GM18517 (cell line): Measurements from ENCODE around the gene ZNF212.

Experiments
- ATAC-seq: cut with Tn5 transposase; IDR thresholded peaks from one replicate; pipeline ENCODE4 v1.9.1; 2021; ENCODE audit warnings: mild to moderate bottlenecking, moderate library complexity; ENCODE audit not compliant: unreplicated experiment

Gene ZNF212

DNA sequence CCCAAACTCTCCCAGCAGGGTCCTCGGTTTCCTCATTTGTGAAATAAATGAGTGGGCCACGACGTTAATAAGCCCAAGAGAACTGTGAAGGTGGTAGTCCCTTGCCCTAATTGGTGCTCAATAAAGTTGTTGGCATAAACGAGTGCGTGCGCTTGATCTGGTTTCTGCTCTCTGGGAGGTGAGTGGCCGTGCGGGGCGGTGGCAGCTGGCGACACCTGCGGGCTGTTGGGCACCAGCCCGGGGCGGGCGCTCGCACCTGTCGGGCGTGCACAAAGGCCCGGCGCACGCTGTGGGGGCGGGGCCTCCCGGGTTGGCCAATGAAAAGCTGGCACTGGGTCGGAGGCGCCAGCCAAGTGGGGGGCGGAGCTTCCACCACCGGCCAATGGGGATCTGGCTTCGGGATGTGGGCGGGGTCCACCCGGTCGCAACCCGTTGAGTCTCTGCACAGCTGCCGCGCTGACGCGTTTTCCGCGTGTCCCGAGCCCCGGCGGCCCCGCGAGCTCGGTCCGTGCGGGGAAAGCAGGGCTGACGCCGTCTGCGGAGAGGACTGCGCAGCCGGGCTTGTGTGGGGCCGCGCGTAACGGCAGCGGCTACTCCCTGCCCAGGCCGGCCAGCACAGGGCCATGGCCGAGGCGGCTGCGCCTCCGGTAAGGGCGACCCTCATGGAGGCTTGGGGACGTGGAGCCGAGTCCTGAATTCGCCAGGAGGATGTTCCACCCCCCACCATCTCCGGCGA, 45.6 kb downstream of the ZNF212 start:
- peak; percentile 98 for ATAC-seq

DNA sequence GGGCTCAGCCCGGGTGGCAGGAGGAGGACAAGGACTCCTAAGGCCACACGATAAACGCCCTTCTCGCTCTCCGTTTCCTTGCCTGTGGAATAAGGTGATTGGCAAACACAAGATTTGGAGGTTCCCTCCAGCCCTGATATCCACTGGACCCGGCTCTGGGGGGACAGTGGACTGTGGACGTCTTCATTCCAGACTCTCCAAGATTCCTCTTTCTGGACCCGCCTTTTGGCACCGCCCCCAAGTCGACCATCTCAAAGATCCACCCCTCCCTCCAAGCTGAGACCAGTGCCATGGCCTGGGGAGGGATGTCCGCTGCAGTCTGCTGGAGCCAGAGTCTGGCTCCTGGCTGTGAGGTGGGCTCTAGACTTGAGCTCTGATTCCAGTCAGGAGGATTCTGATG, 46.2 kb downstream of the ZNF212 start:
- ATAC-seq: no peak

DNA sequence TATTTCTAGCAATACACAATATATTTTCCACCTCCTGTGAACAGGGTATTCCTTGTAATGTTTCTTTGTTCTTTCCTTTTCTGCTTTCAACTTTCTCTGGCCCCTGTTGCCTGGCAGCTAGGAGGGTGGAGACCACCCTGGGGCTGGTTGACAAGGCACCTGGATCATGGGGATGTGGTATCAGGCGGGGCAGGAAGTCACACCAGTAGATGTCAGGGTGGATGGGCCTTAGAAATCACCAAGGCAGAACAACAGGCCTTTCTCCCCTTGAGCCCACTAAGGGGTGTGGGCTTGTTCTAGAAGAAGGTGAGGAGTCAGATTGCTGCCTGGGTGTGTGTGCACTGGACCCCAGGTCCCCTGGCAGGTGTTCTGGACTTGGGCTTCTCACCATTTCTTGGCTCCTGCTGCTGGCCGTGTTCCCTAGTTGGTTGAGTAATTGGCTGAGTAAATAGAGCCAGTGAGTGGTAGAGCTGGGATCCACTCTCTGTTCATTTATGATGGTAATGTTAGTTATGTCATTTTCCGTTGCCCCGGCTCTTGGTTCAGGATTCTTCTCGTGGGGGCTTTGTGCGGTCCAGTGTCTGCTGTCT, 47.5 kb downstream of the ZNF212 start:
- no peak for ATAC-seq

DNA sequence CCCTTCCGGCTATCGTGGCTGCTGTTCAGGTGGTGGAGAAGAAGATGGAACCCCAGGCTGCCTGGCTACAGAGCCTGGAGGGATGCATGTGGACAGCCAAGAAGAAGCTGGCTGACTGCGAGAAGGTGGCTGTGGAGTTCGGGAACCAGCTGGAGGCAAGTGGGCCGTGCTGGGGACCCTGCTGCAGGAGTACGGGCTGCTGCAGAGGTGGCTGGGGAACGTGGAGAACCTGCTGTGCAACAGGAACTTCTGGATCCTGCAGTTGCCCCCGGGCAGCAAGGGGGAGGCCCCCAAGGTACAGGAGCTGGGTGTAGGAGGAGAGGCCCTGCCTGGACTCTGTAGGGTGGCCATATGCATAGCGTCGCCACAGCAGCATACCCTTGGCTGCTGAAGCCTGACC, 48.2 kb downstream of the ZNF212 start:
- no peak for ATAC-seq

DNA sequence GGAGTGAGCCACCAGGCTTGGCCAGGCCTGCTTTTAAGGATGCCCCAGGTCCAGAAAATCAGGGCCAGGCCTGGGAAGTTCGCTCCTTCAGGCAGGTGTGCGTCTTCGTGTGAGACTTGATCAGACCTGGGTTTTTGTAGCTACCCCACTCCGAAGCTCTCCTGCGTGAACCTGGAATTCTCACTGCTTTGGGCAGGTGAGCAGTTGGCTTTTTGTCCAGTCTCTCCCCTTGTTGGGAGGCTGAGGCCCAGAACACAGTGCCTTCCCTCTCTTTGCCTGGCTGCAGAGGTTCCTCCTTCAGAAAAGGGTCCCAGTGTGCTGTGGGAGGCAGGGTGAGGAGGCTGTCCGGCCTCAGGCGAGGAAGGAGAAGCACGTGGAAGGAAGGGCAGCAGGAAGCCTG, 49.8 kb downstream of the ZNF212 start:
- ATAC-seq: no peak

DNA sequence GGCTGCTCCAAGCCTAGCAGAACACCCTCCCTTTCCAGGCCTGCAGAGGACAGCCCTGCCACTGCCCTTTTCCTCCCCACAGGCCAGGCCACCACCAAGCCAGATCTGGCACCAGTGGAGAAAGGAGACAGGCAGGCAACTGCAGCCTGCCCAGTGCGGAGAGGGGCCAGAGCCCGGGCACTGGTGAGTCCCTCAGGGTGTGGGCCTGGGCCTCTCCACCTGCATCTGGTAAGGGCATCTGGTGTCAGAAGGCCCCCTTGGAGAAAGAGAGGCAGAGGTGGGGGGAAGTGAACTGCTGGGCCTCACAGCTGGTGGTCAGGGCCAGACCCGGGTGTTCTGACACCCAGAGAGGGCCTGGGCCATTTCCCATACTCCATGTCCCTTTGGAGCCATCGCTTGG, 50.4 kb downstream of the ZNF212 start:
- no peak for ATAC-seq

DNA sequence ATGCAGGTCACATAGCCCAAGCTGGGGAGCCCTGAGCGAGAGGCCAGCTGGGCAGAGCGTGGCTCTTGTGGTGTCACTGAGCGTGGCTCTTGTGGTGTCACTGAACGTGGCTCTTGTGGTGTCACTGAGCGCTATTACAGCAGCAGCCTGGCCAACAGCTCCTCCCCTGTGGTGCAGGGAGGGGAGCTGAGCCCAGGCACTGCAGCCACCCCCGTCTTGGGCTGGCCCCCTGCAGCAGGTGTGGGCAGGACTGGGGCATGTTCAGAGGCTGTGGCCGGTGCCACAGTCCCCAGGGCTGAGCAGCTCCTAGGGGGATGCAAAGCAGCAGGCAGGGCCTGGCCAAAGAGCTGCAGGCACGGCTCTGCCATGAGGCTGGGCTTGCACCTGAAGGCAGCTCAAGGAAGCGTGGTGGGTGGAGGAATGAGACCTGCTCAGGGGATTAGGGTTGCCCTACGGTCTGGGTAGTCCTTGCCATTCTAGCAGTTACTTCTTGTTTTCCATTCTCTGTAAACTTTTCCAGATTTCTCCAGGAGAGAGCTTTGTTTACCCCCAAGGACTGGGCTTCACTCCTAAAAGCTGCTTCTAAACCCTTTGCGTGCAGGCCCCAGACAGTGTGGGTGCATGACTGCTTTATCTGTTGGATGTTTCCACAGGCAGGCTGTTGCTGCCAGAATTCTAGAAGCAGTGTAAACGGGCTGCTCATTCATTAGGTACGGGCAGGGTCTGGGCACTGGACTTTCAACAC, 51.8 kb downstream of the ZNF212 start:
- ATAC-seq: no peak

DNA sequence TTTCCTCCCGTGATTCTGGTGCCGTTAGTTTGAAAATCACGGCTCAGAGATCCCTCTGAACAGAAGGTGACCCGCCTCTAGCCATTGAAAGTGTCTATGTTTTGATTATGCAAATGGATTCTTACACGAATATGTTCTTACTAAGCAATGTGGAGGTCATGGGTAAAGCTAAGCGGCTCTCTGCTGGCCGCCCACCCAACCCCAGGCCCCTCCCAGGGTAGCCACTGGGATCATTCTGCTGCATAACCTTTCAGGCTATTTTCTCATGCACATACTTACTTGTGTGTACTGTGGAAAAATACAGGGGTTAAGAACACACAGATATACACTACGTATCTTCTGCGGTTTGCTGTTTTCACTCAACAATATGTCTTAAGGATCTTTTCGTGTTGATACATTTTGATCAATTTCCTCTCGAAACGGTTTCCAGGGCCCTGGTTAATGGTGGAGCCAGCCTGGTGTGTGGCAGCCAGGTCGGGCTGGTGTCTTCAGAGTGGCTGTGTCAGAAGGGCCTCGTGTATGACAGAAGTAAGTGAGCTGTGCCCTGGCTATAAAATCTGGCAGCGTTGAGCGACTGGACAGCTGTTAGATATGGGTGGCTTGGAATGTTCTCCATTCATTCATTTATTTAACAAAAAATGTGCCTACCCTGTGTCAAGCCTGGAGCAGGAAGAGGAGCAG, 52.5 kb downstream of the ZNF212 start:
- ATAC-seq: no peak

DNA sequence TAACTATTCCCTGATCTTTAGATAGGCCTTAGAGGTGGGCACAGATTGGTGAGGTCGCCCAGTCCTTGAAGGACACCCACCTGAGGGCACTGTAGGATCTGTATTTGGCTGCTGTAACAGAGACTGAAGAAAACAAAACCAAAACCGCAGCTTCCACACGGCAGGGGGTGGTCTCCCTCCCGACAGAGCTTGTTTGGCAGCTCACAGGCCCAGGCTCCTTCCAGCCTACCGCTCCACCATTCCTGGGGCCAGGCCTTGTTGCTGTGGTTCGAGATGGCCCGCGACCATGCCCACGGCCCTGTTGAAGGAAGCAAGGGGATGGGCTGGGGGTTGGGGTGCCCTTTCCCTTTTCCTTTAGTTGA, 53.0 kb downstream of the ZNF212 start:
- no peak for ATAC-seq

DNA sequence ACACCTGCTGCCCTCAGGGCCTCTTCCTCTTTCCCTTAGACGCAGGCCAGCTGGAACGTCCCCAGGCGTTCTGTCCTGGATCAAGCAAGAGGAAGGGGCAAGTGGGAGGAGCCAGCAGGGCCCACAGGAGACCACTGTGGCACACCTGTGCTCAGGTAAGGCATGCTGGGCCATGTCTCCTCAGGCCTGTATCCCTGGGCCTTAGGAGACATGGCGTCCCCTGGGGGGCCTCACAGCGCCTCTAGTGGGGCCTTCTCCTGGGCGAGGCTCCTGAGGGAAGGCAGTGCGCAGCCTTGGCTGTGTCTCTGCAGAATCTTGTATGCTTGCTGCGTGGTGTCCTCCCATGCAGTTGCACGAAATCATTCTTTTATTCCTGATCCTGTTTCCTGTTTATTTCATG, 53.9 kb downstream of the ZNF212 start:
- no peak for ATAC-seq

DNA sequence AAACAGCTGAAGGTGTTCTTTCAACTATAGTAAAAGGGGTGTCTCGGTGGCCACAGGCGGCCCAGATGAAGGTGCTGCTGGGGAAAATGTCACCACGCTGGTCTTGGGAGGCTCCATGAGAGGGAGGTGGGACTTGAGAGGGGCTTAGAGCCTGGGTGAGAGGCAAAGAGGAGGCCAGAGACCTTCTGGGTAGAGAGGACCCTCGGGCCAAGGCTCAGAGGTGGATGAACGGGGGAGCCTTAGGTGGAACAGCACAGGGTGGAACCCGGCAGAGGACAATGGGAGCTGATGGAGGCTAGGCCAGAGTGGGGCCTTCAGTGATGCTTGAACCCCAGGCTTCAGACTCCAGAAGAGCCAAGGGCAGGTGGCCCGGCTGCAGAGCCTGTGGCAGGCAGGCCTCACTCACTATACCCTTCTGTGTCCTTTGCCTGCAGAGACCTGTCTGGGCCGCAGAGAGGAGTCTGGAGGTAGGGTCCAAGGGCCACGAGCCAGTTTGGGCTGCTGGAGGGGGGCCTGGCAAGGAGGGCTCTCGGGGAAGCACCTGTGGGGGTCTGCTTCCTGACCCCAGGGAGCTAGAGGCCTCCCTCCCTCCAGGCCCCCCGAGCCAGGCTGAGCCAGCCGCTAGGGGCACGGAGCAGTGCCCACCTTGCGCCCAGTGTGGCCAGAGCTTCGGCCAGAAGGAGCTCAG, 54.6 kb downstream of the ZNF212 start:
- ATAC-seq: no peak

DNA sequence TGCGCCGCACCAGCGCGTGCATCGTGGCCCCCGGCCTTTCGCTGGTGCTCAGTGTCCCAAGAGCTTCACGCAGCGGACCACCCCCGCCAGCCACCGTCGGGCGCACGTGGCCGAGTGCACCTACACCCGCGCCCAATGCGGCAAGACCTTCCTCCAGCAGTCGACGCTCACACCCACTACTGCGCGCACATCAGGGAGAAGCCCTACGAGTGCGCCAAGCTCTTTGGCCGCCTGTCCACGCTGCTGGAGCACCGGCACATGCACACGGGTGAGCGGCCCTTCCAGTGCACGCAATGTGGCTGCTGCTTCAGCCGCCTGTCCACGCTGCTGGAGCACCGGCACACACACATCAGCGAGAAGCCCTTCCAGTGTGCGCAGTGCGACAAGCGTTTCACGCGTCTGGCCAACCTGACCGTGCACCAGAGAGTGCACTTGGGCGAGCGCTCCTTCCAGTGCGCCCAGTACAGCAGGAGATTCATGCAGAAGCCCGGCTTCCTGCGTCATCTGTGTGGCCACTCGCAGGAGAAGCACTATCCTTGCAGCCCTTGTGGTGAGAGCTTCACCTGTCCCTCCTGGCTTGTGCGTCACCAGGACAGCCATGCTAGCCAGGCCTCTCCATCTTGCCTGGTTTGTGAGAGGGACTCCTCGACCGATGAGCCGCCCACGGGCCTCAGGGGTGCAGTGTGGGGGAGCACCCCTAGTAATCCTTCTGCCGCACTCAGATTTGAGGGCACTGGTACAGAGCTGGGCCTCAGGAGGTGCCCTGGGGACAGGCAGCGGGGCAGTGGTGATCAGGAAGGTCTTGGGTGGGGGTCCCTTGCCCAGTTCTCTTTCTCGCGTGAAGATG, 55.4 kb downstream of the ZNF212 start:
- no peak for ATAC-seq

DNA sequence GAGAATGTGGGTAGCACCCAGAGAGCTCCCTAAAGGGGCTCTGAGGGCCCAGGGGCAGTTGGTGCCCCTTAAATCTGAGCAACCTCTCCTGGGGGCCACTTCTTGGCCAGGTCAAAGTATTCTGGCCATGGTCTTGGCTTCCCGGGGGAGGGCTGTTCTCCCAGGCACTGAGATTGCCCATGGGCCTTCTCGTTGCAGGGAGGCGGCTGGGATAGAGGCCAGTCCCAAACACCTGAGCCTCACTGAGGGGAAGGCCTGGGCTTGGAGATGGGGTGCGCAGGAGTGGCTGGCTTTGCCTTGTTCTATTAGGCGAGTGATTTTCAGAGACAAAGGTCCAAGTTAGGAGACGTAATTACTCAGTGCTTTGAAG, 56.0 kb downstream of the ZNF212 start:
- ATAC-seq: no peak

DNA sequence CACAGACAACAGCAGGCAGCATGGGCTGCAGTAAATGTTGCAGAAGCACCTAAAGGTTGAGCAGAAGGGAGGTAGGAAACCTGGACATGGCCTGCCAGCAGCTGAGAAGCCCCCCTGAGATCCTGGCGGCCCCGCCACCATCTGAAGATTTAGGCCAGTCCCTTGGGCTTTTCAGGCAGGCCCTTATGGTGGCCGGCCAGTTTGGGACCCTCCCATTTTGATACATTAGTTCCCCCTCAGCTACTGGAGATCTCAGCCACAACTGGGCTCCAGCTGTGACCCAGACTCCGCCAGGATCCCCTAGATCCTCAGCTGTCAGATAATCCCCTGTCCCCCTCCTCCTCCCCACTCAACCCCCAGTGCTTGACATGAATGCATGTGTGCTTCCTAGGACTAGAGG, 56.9 kb downstream of the ZNF212 start:
- ATAC-seq: no peak

DNA sequence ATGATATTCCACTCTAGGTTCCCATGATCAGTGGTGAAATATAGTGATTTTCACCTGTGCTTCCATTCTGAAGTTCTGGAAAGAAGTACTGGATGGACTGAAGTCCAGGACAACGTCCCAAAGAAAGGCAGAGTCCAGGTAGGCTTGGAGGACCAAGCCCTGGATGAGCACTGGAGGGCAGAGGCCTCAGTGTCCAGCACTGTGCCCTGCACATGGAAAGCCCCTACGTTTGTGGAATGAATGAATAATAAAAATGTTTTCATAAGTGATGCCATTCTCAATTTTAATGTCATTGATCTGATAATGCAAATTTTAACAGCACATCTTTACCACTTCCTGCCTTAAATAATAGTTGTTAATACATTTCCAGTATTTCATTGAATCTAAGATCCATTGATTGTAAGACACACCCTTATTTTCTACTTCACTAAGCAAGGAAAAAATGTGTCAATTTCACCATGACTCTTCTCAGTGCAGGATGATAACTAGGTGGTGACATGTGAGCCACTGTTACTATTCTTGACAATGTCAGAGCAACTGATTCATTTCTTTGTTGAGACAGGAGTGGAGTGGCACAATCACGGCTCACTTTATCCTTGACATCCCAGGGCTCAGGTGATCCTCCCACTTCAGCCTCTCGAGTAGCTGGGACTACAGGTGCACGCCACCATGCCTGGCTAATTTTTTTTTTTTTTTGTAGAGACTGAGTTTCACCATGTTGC, 57.7 kb downstream of the ZNF212 start:
- no peak for ATAC-seq

DNA sequence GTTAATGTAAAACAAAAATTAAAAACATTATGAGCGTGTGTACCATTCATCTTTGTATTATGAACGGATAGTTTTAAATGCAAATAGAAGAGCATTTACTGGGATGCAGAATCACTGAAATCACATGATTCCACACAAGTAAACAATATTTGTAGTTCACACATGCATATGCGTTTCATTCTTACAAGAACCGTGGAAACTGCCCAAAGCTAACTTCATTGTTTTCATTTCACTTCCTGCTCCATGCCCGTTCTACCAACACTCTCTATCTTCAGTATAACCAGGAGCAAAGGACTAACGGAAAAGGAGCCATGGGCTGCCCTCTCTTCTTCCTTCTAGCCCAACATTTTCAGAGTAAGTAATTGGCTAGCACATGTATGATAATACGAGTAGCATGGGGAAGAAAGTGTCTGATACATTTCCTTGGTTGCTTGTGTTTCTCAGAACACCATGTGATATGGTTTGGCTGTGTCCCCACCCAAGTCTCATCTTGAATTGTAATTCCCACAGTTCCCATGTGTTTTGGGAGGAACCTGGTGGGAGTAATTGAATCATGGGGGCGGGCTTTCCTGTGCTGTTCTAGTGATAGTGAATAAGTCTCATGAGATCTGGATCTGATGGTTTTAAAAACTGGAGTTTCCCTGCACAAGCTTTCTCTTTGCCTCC, 61.3 kb downstream of the ZNF212 start:
- no peak for ATAC-seq

DNA sequence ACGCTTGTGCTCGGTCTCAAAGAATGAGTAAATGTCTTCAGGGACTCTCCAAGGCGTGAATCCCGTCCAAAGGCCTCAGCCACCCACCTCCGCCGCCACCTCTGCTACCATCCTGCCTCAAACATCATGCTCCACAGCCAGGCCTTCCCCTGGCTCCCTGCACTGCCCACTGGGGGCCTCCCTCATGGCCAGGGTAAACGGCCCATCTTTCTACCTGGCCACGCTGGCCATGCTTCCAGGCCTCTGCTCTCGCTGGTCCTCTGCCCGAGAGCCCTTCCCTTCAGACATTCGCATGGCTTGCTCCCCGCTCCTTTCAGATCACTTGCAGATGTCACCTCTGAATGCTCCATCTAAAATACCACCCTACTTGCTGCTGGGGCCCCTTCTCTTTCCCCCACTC, 62.8 kb downstream of the ZNF212 start:
- no peak for ATAC-seq

DNA sequence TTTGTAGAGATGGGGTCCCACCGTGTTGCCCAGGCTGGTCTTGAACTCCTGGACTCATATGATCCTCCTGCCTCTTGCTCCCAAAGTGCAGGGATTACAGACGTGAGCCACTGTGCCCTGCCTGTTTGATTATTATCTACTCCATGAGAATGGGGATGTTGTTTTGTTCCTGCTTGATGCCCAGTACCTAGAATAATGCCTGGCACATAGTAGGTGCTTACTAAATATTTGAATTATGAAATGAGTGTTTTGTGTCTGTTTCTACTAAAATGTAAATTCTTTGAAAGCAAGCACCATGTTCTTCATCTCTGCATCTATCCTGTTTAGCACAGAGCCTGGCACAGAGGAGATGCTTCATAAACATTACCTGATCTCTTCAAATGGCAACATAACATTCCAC, 63.4 kb downstream of the ZNF212 start:
- ATAC-seq: no peak

DNA sequence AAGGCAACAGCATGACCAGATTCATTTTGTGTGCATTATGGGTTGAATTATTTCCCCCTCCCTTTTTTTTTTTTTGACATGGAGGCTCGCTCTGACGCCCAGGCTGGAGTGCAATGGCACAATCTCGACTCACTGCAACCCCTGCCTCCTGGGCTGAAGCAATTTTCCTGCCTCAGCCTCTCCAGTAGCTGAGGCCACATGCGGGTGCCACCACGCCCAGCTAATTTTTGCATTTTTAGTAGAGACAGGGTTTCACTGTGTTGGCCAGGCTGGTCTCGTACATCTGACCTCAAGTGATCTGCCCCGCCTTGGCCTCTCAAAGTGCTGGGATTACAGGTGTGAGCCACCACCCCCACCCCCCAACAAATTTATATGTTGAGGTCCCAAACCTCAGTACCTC, 64.6 kb downstream of the ZNF212 start:
- ATAC-seq: no peak
